Adrenal gland (tissue), 12 donors: ENCODE results near the gene GPR78. TPM values are rescaled to one million over a fixed set of nuclear protein-coding genes. Genes with fewer than 3 reads are reported as not detected.

Experiments used
- DNase-seq, 7 donors: peaks; one replicate each; pipeline ENCODE4 v3.0.0-alpha.2; 2019 to 2020
- H3K27ac ChIP-seq, 5 donors: fragments of 200-600 bp; sonication (generic) in 4 of 5; 1 replicate in 3 of 5; 2 replicates in 2 of 5; pipeline versions ENCODE4 v1.5.1 to v1.8.0; 2016 to 2020; ENCODE audit warnings: mild to moderate bottlenecking in 1 of 5
- H3K27me3 ChIP-seq: fragments of 200-600 bp; 2 replicates; pipeline ENCODE4 v1.8.0; 2021
- H3K36me3 ChIP-seq, 2 donors: fragments of 200-600 bp; replicated peaks in 1 of 2; 1 replicate in 1 of 2; 2 replicates in 1 of 2; pipeline versions ENCODE4 v1.5.1 to v1.8.0; 2018 to 2022
- H3K4me1 ChIP-seq, 2 donors: fragments of 200-600 bp; replicated peaks in 1 of 2; 1 replicate in 1 of 2; 2 replicates in 1 of 2; pipeline versions ENCODE4 v1.5.1 to v1.8.0; 2018 to 2021
- H3K4me3 ChIP-seq, 4 donors: fragments of 200-600 bp; sonication (generic) in 3 of 4; one replicate each; pipeline ENCODE4 v1.5.1; 2016 to 2018
- H3K9me3 ChIP-seq, 3 donors: fragments of 200-600 bp; sonication (generic) in 1 of 3; replicated peaks in 1 of 3; 1 replicate in 2 of 3; 2 replicates in 1 of 3; pipeline versions ENCODE4 v1.5.1 to v1.8.0; 2016 to 2021
- CTCF ChIP-seq, 6 experiments: fragments of 450-650 bp in 4 of 6; fragments of 200-600 bp in 2 of 6; sonication (generic) in 1 of 6; IDR thresholded peaks; 1 replicate in 5 of 6; 2 replicates in 1 of 6; pipeline versions ENCODE4 v1.5.1 to v1.8.0; 2016 to 2021; ENCODE audit warnings: antibody characterized with exemption in 6 of 6, mild to moderate bottlenecking in 2 of 6, moderate library complexity in 1 of 6
- POLR2A ChIP-seq, 2 donors: fragments of 450-650 bp; IDR thresholded peaks; one replicate each; pipeline ENCODE4 v1.6.1; 2017; ENCODE audit warnings: antibody characterized with exemption in 2 of 2, mild to moderate bottlenecking in 2 of 2, moderate library complexity in 1 of 2
- WGBS, 4 donors: extraction: QIAGEN DNeasy Blood & Tissue Kit in 2 of 4; methylation state at CpG; one replicate each; pipeline versions ENCODE4 v1.1.5 to v1.1.7; 2013 to 2017; 5-methylcytosine and 5-hydroxymethylcytosine counted together
- intact Hi-C, 2 donors: fragments of 100-400 bp; cut with DNase I; formaldehyde crosslinking; loops; one replicate each; pipeline versions ENCODE4 v1.14.1 to v1.15.0; 2022 to 2023
- polyA plus RNA-seq, 3 donors: library from polyadenylated mRNA; stranded (reverse); fragments of 200-250 nt in 2 of 3; fragments of 350-450 nt in 1 of 3; fragmentation: Illumina TruSeq in 1 of 3; extraction: RNeasy Lipid Tissue Mini Kit (QIAGEN cat#74804) in 1 of 3; gene quantifications; one replicate each; pipeline ENCODE4 v1.2.3, GENCODE V29; 2013 to 2014
- total RNA-seq, 9 donors: library from RNA; depleted of rRNA in 4 of 9; stranded (reverse); fragments of >200 nt in 4 of 9; fragments of 120-200 nt in 1 of 9; fragmentation: NEBNext Ultra II Directional in 1 of 9; extraction: Animal tissue kit (Norgen Biotek cat#: 25700) in 1 of 9; gene quantifications; one replicate each; pipeline versions ENCODE4 v1.1.0 to v1.2.4, GENCODE V29; 2013 to 2023
- donor health status: healthy with polysubstance abuse.
- donor health status: Bipolar disorder and iron deficiency.
- donor health status: DM: yes; HTN: yes; CAD: no.
- donor health status: DM: no; HTN: no; CAD: no.
- donor health status: DM: no; HTN: no; CAD: no.
- donor health status: DM: yes; HTN: yes; CAD: no.

Gene GPR78
- total and polyA plus RNA-seq, 12 donors, result 0.03 to 0.08 (median 0.07) TPM; not detected in 8

- WGBS, 4 donors, result 73 to 82% (median 77%) methylated on average over 14 to 22 of the region's 22 CpGs
- no peak for DNase-seq
- H3K4me1 ChIP-seq, result no peaks in the 10 kb centered on the region
- H3K4me3 ChIP-seq, result no peak overlapping the region
- no peaks in the 10 kb centered on the region for H3K9me3 ChIP-seq
- no peak overlapping the region for H3K27ac ChIP-seq
- TF ChIP-seq POLR2A (IDR thresholded peaks at IDR 0.05) (no peak), CTCF (IDR thresholded peaks at IDR 0.05) (no peak)
- no peaks in the 10 kb centered on the region for H3K27me3 ChIP-seq
- no peaks in the 10 kb centered on the region for H3K36me3 ChIP-seq
- intact Hi-C loops, result no loop called here
Measured at GRCh38 chr4:8614365-8615193, 34.4 kb downstream of the GPR78 start.

- H3K4me1 ChIP-seq, result no peaks in the 10 kb centered on the region
- 17 to 83% (median 77%) methylated on average over 1 to 13 of the region's 13 CpGs for WGBS, 4 donors
- intact Hi-C loops, result no loop called here
- no peaks in the 10 kb centered on the region for H3K27me3 ChIP-seq
- H3K9me3 ChIP-seq, result no peaks in the 10 kb centered on the region
- H3K4me3 ChIP-seq, result no peak overlapping the region
- no peak for TF ChIP-seq POLR2A (IDR thresholded peaks at IDR 0.05)
- no peak for TF ChIP-seq CTCF (IDR thresholded peaks at IDR 0.05)
- no peaks in the 10 kb centered on the region for H3K36me3 ChIP-seq
- H3K27ac ChIP-seq, result no peak overlapping the region
- DNase-seq, result no peak
Measured at GRCh38 chr4:8615366-8615765, 35.2 kb downstream of the GPR78 start.

GRCh38 chr4:8615921-8616787 is 36.0 kb downstream of the GPR78 start:
- peak in 1 of 7 donors; percentile 58 for DNase-seq
- H3K9me3 ChIP-seq, result no peaks in the 10 kb centered on the region
- H3K4me3 ChIP-seq, result no peak overlapping the region
- WGBS, 4 donors, result 69 to 76% (median 73%) methylated on average over 15 to 26 of the region's 26 CpGs
- H3K4me1 ChIP-seq, result no peaks in the 10 kb centered on the region
- intact Hi-C loops, result no loop called here
- no peaks in the 10 kb centered on the region for H3K27me3 ChIP-seq
- TF ChIP-seq POLR2A (IDR thresholded peaks at IDR 0.05), result no peak
- no peak for TF ChIP-seq CTCF (IDR thresholded peaks at IDR 0.05)
- no peaks in the 10 kb centered on the region for H3K36me3 ChIP-seq
- no peak overlapping the region for H3K27ac ChIP-seq

DNA sequence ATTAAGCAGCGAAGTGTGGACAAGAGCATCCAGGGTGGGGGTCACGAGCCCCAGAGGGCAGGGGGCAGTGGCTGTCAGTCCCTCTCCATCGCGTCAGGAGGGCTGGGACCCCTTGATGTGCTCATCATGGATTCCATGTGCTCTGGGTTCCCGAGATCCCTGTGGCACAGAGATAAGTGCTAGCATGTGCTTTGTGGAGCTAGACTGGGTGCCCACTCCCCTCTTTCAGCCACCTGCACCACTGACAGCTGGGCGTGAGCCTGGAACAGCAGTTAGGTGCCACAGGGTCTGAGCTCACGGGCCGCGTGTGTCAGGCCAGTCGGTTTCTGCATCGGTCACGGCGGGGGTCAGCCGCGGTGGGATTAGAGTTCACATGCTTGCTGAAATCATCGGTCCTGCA is 36.6 kb downstream of the GPR78 start:
- H3K4me1 ChIP-seq, result no peaks in the 10 kb centered on the region
- intact Hi-C loops, result no loop called here
- DNase-seq, result no peak

More for the DNA sequence above, 36.6 kb downstream of the GPR78 start:
- WGBS, 4 donors, result 67 to 87% (median 74%) methylated on average over 12 to 16 of the region's 16 CpGs
- Histone ChIP-seq H3K9me3 (no peaks in the 10 kb centered on the region), H3K27ac (no peak overlapping the region), H3K36me3 (no peaks in the 10 kb centered on the region), H3K4me3 (no peak overlapping the region), H3K27me3 (no peaks in the 10 kb centered on the region)
- TF ChIP-seq CTCF (IDR thresholded peaks at IDR 0.05) (no peak), POLR2A (IDR thresholded peaks at IDR 0.05) (no peak)
